OCI-M1 (cell line): ENCODE measurements around the gene RFX3.

Experiments
- DNase-seq: peaks from one replicate; lab custom pipeline; 2025; lab: John Stamatoyannopoulos, UW

The RFX3 gene

GRCh38 chr9:3525836-3526164 lies at the start of gene RFX3:
TSS of gene RFX3 (minus strand) at chr9:3526001. CDS start at chr9:3395588, 130,413 bp downstream.
- peak; percentile 100 for DNase-seq

GRCh38 chr9:3571500-3571899 lies 45.7 kb upstream of the RFX3 start:
- DNase-seq = no peak

GRCh38 chr9:3569529-3569928 lies 43.7 kb upstream of the RFX3 start:
- no peak for DNase-seq

GRCh38 chr9:3567988-3568387 lies 42.2 kb upstream of the RFX3 start:
- no peak for DNase-seq

- DNase-seq = no peak
These were observed 27.4 kb upstream of the RFX3 start for GRCh38 chr9:3553076-3553765.

GRCh38 chr9:3549225-3549624 lies 23.4 kb upstream of the RFX3 start:
- DNase-seq = no peak

GRCh38 chr9:3548648-3549047 lies 22.8 kb upstream of the RFX3 start:
- DNase-seq = no peak

- DNase-seq = no peak
These were observed 15.4 kb upstream of the RFX3 start for GRCh38 chr9:3541206-3541605.

- peak; percentile 94 for DNase-seq
These were observed 9.0 kb upstream of the RFX3 start for GRCh38 chr9:3534614-3535404.

- DNase-seq = no peak
These were observed 6.4 kb upstream of the RFX3 start for GRCh38 chr9:3532158-3532557.

- DNase-seq = peak; percentile 100
These were observed 2.6 kb upstream of the RFX3 start for GRCh38 chr9:3528451-3528850.

GRCh38 chr9:3526997-3527940 lies 1.5 kb upstream of the RFX3 start:
- peak; percentile 100 for DNase-seq

- DNase-seq = peak; percentile 100
These were observed 580 bp upstream of the RFX3 start for GRCh38 chr9:3526165-3526996.

GRCh38 chr9:3525096-3525835 lies 535 bp downstream of the RFX3 start:
- peak; percentile 97 for DNase-seq

- peak; percentile 94 for DNase-seq
These were observed 3.8 kb downstream of the RFX3 start for GRCh38 chr9:3521966-3522365.

GRCh38 chr9:3520564-3520963 lies 5.2 kb downstream of the RFX3 start:
- DNase-seq = no peak

GRCh38 chr9:3517377-3518048 lies 8.3 kb downstream of the RFX3 start:
- DNase-seq = no peak

GRCh38 chr9:3516667-3517330 lies 9.0 kb downstream of the RFX3 start:
- DNase-seq = no peak

- DNase-seq = no peak
These were observed 10.4 kb downstream of the RFX3 start for GRCh38 chr9:3515405-3515804.

GRCh38 chr9:3514786-3515185 lies 11.0 kb downstream of the RFX3 start:
- no peak for DNase-seq
